NT2/D1 (cell line): ENCODE results near the gene WWTR1.

ENCODE experiments used
- SUZ12 ChIP-seq: IDR thresholded peaks from 2 replicates; pipeline ENCODE4 v1.6.1; 2011; ENCODE audit not compliant: insufficient read length, insufficient read depth; ENCODE audit errors: extremely low read depth
- YY1 ChIP-seq: IDR thresholded peaks from 2 replicates; pipeline ENCODE4 v1.6.1; 2011; ENCODE audit not compliant: insufficient read length, insufficient read depth
- ZNF274 ChIP-seq: IDR thresholded peaks from 2 replicates; pipeline ENCODE4 v1.6.1; 2011; ENCODE audit warnings: mild to moderate bottlenecking, low read depth, low read length

DNA sequence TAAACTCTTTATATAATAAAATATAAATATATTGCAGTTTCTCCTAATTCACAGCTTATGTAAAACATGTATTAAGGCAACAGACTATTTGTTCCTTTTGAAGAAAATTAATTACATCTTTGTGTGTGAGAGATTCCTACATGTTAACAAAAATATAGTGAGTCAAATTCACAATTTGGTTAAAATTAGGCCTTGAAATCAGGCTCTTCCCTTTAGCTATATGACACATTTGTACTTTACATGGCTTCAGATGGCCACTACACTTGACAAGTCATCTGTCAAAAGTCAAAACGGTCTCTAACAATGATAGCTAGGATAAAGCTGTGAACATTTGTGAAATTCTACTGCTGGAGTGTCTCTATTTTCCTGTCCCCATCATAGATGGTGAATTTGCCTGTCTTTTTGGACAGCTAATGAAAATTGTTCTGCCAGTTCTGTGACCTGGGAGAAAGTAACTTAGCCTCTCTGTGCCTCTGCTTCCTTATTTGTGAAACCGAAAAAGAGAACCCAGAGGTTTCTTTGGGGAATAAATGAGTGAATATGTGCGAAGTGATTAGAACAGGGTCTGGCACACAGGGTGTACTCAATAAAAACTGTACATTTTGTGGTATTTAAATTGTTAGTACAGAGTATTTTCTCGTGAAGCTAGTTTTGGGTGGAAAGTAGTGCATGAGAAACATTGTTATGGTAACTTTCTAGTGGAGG, 159.7 kb downstream of the WWTR1 start:
- no peak for TF ChIP-seq SUZ12
- no peak for TF ChIP-seq YY1
- no peak for TF ChIP-seq ZNF274
